K562 (cell line): ENCODE data around the gene TLNRD1. TPM values are rescaled to one million over a fixed set of nuclear protein-coding genes. Genes with fewer than 3 reads are reported as not detected.

ENCODE experiments used
- ASH1L ChIP-seq: fragments of 450-650 bp; IDR thresholded peaks from 2 replicates; pipeline ENCODE4 v1.6.1; 2018; ENCODE audit warnings: borderline replicate concordance, mild to moderate bottlenecking, low read depth; ENCODE audit not compliant: partially characterized antibody
- BDP1 ChIP-seq: IDR thresholded peaks from 3 replicates; pipeline ENCODE4 v1.6.1; 2011; ENCODE audit not compliant: insufficient read length, insufficient read depth
- CEBPG ChIP-seq, 3 experiments: fragments of 200-800 bp in 1 of 3; sonication (Bioruptor generic) in 1 of 3; sonication (generic) in 1 of 3; formaldehyde crosslinking in 1 of 3; IDR thresholded peaks in 2 of 3; conservative IDR thresholded peaks in 1 of 3; 2 replicates each; pipeline versions ENCODE4 v1.6.1 to v1.8.0; 2016 to 2022; ENCODE audit warnings: missing compliant biosample characterization in 2 of 3, missing genetic modification characterization in 2 of 3, mild to moderate bottlenecking in 1 of 3, missing genetic modification reagents in 1 of 3
- HDAC8 ChIP-seq: fragments of 450-650 bp; IDR thresholded peaks from 2 replicates; pipeline ENCODE4 v1.6.1; 2016; ENCODE audit warnings: mild to moderate bottlenecking, missing genetic modification characterization, moderate library complexity, missing compliant biosample characterization
- MED1 ChIP-seq: sonication (generic); formaldehyde crosslinking; IDR thresholded peaks from 2 replicates; pipeline ENCODE4 v1.8.1; 2023; ENCODE audit warnings: missing genetic modification reagents, borderline replicate concordance
- MXI1 ChIP-seq: IDR thresholded peaks from 2 replicates; pipeline ENCODE4 v1.6.1; 2011; ENCODE audit warnings: low read depth, mild to moderate bottlenecking, improper control_type of control experiment, low read length
- MYC ChIP-seq, 2 experiments: fragments of 250-450 bp in 1 of 2; sonication (Bioruptor Pico) in 1 of 2; IDR thresholded peaks; 2 replicates each; pipeline versions ENCODE4 v1.5.1 to v1.6.1; 2012 to 2021; ENCODE audit warnings: low read depth in 2 of 2, borderline replicate concordance in 1 of 2, improper control_type of control experiment in 1 of 2, low read length in 1 of 2, mild to moderate bottlenecking in 1 of 2, moderate library complexity in 1 of 2
- NEUROD1 ChIP-seq: fragments of 150-350 bp; IDR thresholded peaks from 2 replicates; pipeline ENCODE4 v1.6.1; 2014; ENCODE audit warnings: borderline replicate concordance, low read length, low read depth; ENCODE audit not compliant: partially characterized antibody
- NR1H2 ChIP-seq: sonication (generic); formaldehyde crosslinking; IDR thresholded peaks from 2 replicates; pipeline ENCODE4 v1.4.0; 2020; ENCODE audit warnings: mild to moderate bottlenecking, missing genetic modification reagents
- POLR3G ChIP-seq: IDR thresholded peaks from 2 replicates; pipeline ENCODE4 v1.6.1; 2011; ENCODE audit not compliant: insufficient read length, insufficient replicate concordance; ENCODE audit errors: extremely low read depth
- SMARCB1 ChIP-seq: IDR thresholded peaks from 2 replicates; pipeline ENCODE4 v1.6.1; 2011; ENCODE audit warnings: improper control_type of control experiment, low read depth; ENCODE audit not compliant: insufficient read length
- TBL1XR1 ChIP-seq, 2 experiments: IDR thresholded peaks; 2 replicates each; pipeline ENCODE4 v1.6.1; 2012; ENCODE audit warnings: improper control_type of control experiment in 2 of 2, low read length in 2 of 2, mild to moderate bottlenecking in 1 of 2
- TEAD2 ChIP-seq: fragments of 450-650 bp; IDR thresholded peaks from 2 replicates; pipeline ENCODE4 v1.6.1; 2016; ENCODE audit warnings: missing genetic modification characterization, control low read depth, missing compliant biosample characterization
- XRCC3 ChIP-seq: fragments of 450-650 bp; IDR thresholded peaks from 2 replicates; pipeline ENCODE4 v1.6.1; 2017; ENCODE audit warnings: mild to moderate bottlenecking, moderate library complexity
- ZNF12 ChIP-seq: sonication (generic); formaldehyde crosslinking; IDR thresholded peaks from 2 replicates; pipeline ENCODE4 v1.4.0; 2020; ENCODE audit warnings: mild to moderate bottlenecking, missing genetic modification reagents
- ZNF133 ChIP-seq: fragments of 250-450 bp; sonication (Bioruptor Pico); IDR thresholded peaks from 2 replicates; pipeline ENCODE4 v1.4.0; 2020; ENCODE audit warnings: mild to moderate bottlenecking
- ZNF41 ChIP-seq: fragments of 250-450 bp; sonication (Bioruptor Pico); conservative IDR thresholded peaks from 2 replicates; pipeline ENCODE4 v1.4.0; 2020; ENCODE audit warnings: mild to moderate bottlenecking
- ZNF57 ChIP-seq: fragments of 450-650 bp; formaldehyde crosslinking; IDR thresholded peaks from 2 replicates; pipeline ENCODE4 v1.4.0; 2020; ENCODE audit warnings: mild to moderate bottlenecking, moderate library complexity
- polyA plus RNA-seq, 8 experiments: library from polyadenylated mRNA; depleted of rRNA in 4 of 8; stranded (reverse) in 5 of 8; unstranded in 3 of 8; fragments of >200 nt; fragmentation: Nextera tagmentation in 2 of 8; fragmentation: Illumina TruSeq in 1 of 8; extraction: Ambion mirVana in 2 of 8; extraction: Trizol in 1 of 8; gene quantifications; 2 replicates each; pipeline versions ENCODE4 v1.2.1 to v1.2.3, GENCODE V29; 2011 to 2014; ENCODE audit warnings: inconsistent platforms in 1 of 8, missing spikeins in 1 of 8
- total RNA-seq, 7 experiments: library from RNA; depleted of rRNA in 6 of 7; stranded (reverse); fragments of >200 nt in 6 of 7; fragmentation: Illumina TruSeq in 2 of 7; extraction: Trizol in 2 of 7; gene quantifications; 2 replicates each; pipeline versions ENCODE4 v1.2.1 to v1.2.3, GENCODE V29; 2011 to 2021; ENCODE audit warnings: low replicate concordance in 1 of 7
- TF ChIP-seq, protein P1 (sequence below): fragments of 250-450 bp; sonication (Bioruptor Pico); IDR thresholded peaks from 2 replicates; pipeline ENCODE4 v1.5.0; 2021
- TF ChIP-seq, protein P2 (sequence below): sonication (generic); formaldehyde crosslinking; IDR thresholded peaks from 2 replicates; pipeline ENCODE4 v1.8.0; 2022; ENCODE audit warnings: mild to moderate bottlenecking, missing genetic modification reagents
- TF ChIP-seq, protein P3 (sequence below): fragments of 250-450 bp; sonication (Bioruptor Pico); IDR thresholded peaks from 2 replicates; pipeline ENCODE4 v1.8.0; 2022; ENCODE audit warnings: moderate library complexity, mild to moderate bottlenecking, inconsistent platforms
- TF ChIP-seq, protein P4 (sequence below): fragments of 450-650 bp; formaldehyde crosslinking; IDR thresholded peaks from 2 replicates; pipeline ENCODE4 v1.4.0; 2020; ENCODE audit warnings: mild to moderate bottlenecking

The TLNRD1 gene
- total and polyA plus RNA-seq, 9 of the 15 experiments (the other 6 are each of a cell fraction or from before 2014, with no cell fraction given), result 1.1 to 33.1 (median 5.7) TPM

DNA sequence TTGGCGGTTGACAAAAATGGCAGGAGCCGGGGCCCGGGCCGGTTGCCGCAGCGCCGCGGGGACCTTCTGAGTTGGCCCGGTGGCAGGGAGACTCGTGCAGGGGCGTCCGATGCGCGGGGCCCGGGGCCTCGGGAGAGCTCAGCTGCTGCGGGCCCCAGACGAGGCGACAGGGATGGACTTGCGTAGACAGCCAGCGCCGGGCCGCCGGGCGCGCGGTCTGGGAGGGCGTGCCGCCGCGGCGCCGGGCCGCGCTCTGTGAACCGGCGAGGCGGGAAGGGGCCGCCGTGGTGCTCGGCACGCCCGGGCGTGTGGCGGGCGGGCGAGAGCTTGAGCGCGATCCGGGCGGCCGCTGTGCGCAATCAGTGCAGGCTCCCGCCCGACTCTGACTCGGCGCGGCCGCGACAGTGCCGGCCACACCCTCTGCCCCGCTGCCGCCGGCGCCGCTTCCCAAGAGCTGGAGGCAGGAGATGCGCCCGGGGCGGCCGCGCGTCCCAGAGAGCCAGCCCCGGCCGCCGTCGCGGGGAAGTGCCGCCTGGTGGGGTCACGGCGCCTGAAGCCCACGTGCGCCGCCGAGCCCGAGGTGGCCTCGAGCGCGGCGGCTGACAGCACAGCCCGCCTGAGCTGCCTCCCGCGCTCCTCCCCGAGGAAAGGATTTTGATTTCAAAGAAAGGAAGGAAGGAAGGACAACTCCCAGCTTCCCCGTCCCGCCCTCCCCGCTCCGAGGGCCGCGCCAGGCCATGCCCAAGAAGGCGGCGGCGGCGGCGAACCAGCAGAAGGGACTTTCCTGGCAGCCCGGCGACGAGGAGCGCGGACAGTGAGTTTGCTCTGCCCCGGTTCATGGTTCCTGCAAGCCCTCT lies 657 bp downstream of the TLNRD1 start (continued):
- TF ChIP-seq, protein P1, sequence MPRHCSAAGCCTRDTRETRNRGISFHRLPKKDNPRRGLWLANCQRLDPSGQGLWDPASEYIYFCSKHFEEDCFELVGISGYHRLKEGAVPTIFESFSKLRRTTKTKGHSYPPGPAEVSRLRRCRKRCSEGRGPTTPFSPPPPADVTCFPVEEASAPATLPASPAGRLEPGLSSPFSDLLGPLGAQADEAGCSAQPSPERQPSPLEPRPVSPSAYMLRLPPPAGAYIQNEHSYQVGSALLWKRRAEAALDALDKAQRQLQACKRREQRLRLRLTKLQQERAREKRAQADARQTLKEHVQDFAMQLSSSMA (CRISPR knock-in tag), result no peak
- TF ChIP-seq MYC (IDR thresholded peaks at IDR 0.05; ENCODE audit: low read depth, low read length) (0 out of 2 replicates have a peak, but pooled peaks have one; percentile 37), MYC (CRISPR knock-in tag; IDR thresholded peaks at IDR 0.05; ENCODE audit: borderline replicate concordance, low read depth) (no peak), POLR3G (no peak), XRCC3 (no peak), HDAC8 (tag) (no peak), ASH1L (no peak), TEAD2 (tag) (no peak), TBL1XR1 (IDR thresholded peaks at IDR 0.05; ENCODE audit: low read length in 2 of 2) (no peak), ZNF12 (no peak), BDP1 (no peak), MED1 (CRISPR knock-in tag) (0 out of 2 replicates have a peak, but pooled peaks have one; percentile 78), SMARCB1 (no peak), ZNF57 (CRISPR knock-in tag) (no peak), ZNF133 (CRISPR knock-in tag) (no peak), NR1H2 (CRISPR knock-in tag) (no peak), CEBPG (CRISPR knock-in tag; IDR thresholded peaks at IDR 0.05) (no peak), CEBPG (tag; conservative IDR thresholded peaks at IDR 0.05 in 1 of 2, IDR thresholded peaks at IDR 0.05 in 1 of 2) (no peak), NEUROD1 (no peak), MXI1 (no peak), ZNF41 (CRISPR knock-in tag) (no peak)
- TF ChIP-seq, protein P2, sequence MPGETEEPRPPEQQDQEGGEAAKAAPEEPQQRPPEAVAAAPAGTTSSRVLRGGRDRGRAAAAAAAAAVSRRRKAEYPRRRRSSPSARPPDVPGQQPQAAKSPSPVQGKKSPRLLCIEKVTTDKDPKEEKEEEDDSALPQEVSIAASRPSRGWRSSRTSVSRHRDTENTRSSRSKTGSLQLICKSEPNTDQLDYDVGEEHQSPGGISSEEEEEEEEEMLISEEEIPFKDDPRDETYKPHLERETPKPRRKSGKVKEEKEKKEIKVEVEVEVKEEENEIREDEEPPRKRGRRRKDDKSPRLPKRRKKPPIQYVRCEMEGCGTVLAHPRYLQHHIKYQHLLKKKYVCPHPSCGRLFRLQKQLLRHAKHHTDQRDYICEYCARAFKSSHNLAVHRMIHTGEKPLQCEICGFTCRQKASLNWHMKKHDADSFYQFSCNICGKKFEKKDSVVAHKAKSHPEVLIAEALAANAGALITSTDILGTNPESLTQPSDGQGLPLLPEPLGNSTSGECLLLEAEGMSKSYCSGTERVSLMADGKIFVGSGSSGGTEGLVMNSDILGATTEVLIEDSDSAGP (CRISPR knock-in tag), result no peak
- TF ChIP-seq, protein P3, sequence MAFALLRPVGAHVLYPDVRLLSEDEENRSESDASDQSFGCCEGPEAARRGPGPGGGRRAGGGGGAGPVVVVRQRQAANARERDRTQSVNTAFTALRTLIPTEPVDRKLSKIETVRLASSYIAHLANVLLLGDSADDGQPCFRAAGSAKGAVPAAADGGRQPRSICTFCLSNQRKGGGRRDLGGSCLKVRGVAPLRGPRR, result no peak
- TF ChIP-seq, protein P4, sequence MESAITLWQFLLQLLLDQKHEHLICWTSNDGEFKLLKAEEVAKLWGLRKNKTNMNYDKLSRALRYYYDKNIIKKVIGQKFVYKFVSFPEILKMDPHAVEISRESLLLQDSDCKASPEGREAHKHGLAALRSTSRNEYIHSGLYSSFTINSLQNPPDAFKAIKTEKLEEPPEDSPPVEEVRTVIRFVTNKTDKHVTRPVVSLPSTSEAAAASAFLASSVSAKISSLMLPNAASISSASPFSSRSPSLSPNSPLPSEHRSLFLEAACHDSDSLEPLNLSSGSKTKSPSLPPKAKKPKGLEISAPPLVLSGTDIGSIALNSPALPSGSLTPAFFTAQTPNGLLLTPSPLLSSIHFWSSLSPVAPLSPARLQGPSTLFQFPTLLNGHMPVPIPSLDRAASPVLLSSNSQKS (CRISPR knock-in tag), result no peak
